ENCODE results near the gene RALGPS1.

DNA sequence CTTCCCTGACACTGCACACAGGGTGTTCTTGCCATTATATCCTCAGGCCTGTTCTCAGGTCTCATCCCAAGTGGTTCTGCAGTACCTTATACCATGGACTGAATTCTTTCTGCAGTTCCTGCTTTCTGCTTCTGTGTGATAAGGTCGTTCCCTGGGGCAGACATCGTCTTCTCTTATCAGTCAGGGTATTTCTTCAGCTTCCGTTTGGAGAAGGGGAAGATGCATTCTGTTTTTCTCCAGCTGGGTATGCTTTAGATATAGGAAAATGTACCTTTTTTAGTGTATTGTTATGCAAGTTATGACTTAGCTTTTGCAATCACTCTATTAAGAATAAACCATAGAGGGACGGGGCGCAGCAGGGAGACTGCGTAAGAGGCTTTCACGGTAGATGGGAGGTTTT is 31.1 kb downstream of the RALGPS1 start:
- TF ChIP-seq GATA2 (IDR thresholded peaks at IDR 0.05; ENCODE audit: low read depth, low read length): no peak
- no peak for TF ChIP-seq GATA3 (IDR thresholded peaks at IDR 0.05; ENCODE audit: low read depth, low read length)

All from SH-SY5Y (cell line).